ENCODE results near the gene KIRREL3. TPM values are rescaled to one million over a fixed set of nuclear protein-coding genes. Genes with fewer than 3 reads are reported as not detected.

Gene KIRREL3
- total and polyA plus RNA-seq, 3 donors from 2014 or later: 1.0 to 1.1 (median 1.1) TPM

DNA sequence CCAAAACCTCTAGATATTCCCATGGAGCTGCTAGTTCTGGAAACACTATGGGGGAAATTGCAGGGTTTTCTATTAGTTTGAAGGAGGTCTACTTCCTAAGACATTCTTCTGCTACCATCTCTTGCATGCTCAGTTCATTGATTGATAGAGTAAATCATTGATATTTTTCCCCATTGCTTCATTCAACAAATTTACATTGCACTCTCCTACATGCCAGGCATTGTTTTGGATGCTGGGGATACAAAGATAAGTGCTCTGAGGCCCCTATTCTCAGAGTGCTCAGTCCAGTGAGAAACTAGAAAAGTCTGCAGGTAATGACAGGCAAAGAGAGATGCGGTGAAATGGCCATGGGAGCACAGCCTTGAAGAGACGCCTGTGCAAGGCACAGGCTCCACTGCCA, 313.1 kb downstream of the KIRREL3 start:
- Histone ChIP-seq H3K27ac (no peak overlapping the region), H3K27me3 (no peaks in the 10 kb centered on the region), H3K4me3 (no peak overlapping the region), H3K36me3 (ENCODE audit: low read depth, missing control alignments) (no peaks in the 10 kb centered on the region), H3K4me1 (no peaks in the 10 kb centered on the region), H3K9me3 (no peaks in the 10 kb centered on the region)
- WGBS, 2 donors: 76 to 97% methylated on average over 2 of the region's 2 CpGs
- intact Hi-C loops (cut with DNase I; ENCODE audit: low total_unique reads): no loop called here
- no peak for TF ChIP-seq POLR2A (IDR thresholded peaks at IDR 0.05)
- TF ChIP-seq, protein P1, sequence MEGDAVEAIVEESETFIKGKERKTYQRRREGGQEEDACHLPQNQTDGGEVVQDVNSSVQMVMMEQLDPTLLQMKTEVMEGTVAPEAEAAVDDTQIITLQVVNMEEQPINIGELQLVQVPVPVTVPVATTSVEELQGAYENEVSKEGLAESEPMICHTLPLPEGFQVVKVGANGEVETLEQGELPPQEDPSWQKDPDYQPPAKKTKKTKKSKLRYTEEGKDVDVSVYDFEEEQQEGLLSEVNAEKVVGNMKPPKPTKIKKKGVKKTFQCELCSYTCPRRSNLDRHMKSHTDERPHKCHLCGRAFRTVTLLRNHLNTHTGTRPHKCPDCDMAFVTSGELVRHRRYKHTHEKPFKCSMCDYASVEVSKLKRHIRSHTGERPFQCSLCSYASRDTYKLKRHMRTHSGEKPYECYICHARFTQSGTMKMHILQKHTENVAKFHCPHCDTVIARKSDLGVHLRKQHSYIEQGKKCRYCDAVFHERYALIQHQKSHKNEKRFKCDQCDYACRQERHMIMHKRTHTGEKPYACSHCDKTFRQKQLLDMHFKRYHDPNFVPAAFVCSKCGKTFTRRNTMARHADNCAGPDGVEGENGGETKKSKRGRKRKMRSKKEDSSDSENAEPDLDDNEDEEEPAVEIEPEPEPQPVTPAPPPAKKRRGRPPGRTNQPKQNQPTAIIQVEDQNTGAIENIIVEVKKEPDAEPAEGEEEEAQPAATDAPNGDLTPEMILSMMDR (IDR thresholded peaks at IDR 0.05): no peak
- DNase-seq: no peak

DNA sequence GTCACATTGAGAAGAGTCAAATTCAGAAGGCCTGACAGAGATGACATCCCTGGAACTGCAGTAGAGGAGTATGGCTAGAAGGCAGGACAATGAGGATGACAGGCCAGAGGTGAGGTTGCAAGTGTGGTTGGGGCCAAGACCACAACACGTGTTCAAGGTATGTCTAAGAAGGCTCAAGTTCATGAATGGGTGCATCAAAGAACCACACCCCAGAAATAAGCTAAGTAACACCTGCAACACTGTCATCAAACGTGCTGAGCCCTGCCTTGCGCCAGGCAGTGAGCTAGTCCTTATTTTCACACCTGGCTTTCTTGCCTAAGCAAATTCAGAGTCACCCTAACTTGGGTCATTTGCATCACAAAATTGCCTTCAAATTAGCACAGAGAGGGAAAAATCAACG, 313.6 kb downstream of the KIRREL3 start:
- H3K4me3 ChIP-seq: no peak overlapping the region
- DNase-seq: no peak
- intact Hi-C loops (cut with DNase I; ENCODE audit: low total_unique reads): no loop called here
- no peaks in the 10 kb centered on the region for H3K27me3 ChIP-seq
- no peaks in the 10 kb centered on the region for H3K9me3 ChIP-seq
- H3K27ac ChIP-seq: no peak overlapping the region
- no peaks in the 10 kb centered on the region for H3K36me3 ChIP-seq (ENCODE audit: low read depth, missing control alignments)
- H3K4me1 ChIP-seq: no peaks in the 10 kb centered on the region
- TF ChIP-seq POLR2A (IDR thresholded peaks at IDR 0.05): no peak
- TF ChIP-seq, protein P1 (IDR thresholded peaks at IDR 0.05): no peak
- 85 to 95% methylated on average over 4 of the region's 4 CpGs for WGBS, 2 donors

DNA sequence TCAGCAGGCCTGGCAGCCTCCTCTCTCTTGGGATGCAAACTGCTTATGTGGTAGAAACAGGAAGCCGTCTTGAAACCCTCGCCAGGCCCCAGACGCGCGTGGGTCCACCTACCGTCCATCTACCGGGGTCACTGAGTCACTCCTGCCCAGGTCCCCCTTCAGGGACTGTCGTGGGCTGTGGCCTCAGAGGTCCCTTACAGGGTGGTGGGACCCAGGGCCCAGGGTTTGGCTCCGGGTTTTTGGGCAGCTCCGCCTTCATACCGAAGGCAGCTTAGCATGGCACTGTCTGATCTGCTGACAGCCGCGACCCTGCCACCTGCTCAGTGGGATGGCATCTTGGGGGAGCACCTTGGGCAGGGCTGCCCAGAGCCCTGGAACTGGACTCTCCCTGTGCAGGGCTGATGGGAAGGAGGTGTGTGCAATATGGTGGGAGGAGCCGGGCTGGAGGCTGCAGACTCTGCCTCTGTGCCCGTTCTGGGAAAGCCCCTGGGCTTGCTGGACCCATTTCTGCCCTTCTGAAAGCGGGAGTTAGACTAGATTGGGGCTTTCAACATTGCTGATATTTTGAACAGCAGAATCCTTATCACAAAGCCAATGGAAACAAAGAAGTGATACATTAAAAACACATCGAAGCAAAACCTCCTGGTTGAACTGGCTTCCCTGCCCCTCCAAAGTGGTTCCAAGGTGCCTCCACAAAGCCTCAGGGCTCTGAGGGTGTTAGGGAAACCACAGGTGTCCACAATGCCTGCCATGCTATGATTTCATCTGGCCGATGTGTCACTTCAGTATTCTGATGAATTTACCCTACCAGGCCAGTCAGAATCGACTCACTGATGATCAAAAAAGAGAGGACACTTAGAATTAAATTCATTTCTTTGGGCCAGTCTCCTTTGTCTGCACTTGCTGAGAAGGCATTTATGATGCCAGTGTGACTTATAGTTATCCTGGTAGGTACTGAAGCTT, 316.5 kb downstream of the KIRREL3 start:
- H3K36me3 ChIP-seq (ENCODE audit: low read depth, missing control alignments): no peaks in the 10 kb centered on the region
- no peak overlapping the region for H3K27ac ChIP-seq
- no peaks in the 10 kb centered on the region for H3K9me3 ChIP-seq
- no peaks in the 10 kb centered on the region for H3K27me3 ChIP-seq
- intact Hi-C loops (cut with DNase I; ENCODE audit: low total_unique reads): no loop called here
- H3K4me3 ChIP-seq: no peak overlapping the region
- TF ChIP-seq, protein P1 (IDR thresholded peaks at IDR 0.05): no peak
- no peak for TF ChIP-seq POLR2A (IDR thresholded peaks at IDR 0.05)
- no peaks in the 10 kb centered on the region for H3K4me1 ChIP-seq
- WGBS, 2 donors: 80 to 85% methylated on average over 18 to 19 of the region's 19 CpGs
- DNase-seq: no peak

DNA sequence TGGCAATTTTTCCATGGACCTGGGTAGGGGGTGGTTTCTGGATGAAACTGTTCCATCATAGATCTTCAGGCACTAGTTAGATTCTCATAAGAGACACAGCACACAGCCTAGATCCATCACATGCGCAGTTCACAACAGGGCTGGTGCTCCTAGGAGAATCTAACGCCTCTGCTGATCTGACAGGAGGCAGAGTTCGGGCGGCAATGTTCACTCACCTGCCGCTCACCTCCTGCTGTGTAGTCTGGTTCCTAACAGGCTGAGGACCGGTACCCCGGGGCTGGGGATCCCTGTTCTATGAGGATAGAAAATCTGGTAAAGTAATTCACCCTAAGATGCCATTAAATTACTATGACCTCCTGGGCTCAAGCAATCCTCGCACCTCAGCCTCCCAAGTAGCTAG, 318.0 kb downstream of the KIRREL3 start:
- Histone ChIP-seq H3K4me3 (no peak overlapping the region), H3K9me3 (no peaks in the 10 kb centered on the region), H3K27me3 (no peaks in the 10 kb centered on the region), H3K27ac (no peak overlapping the region), H3K36me3 (ENCODE audit: low read depth, missing control alignments) (no peaks in the 10 kb centered on the region), H3K4me1 (no peaks in the 10 kb centered on the region)
- 90 to 99% methylated on average over 8 of the region's 8 CpGs for WGBS, 2 donors
- DNase-seq: no peak
- intact Hi-C loops (cut with DNase I; ENCODE audit: low total_unique reads): no loop called here
- TF ChIP-seq, protein P1 (IDR thresholded peaks at IDR 0.05): no peak
- no peak for TF ChIP-seq POLR2A (IDR thresholded peaks at IDR 0.05)

Measured in testis (tissue), 3 donors.